H9 (cell line): Measurements from ENCODE around the gene CTF1. TPM values are rescaled to one million over a fixed set of nuclear protein-coding genes. Genes with fewer than 3 reads are reported as not detected.

Experiments
- DNase-seq: peaks from one replicate; pipeline ENCODE4 v3.0.0-alpha.2; 2017
- H2AFZ ChIP-seq: one replicate; pipeline ENCODE4 v1.6.1; 2013; ENCODE audit warnings: mild to moderate bottlenecking, low read length, control low read depth, moderate library complexity
- H2AK5ac ChIP-seq: 2 replicates; pipeline ENCODE4 v1.6.1; 2013; ENCODE audit warnings: low read length, control low read depth, mixed read lengths; ENCODE audit not compliant: insufficient read length
- H2BK120ac ChIP-seq: one replicate; pipeline ENCODE4 v1.6.1; 2013; ENCODE audit warnings: low read depth, mild to moderate bottlenecking, low read length, control low read depth, inconsistent platforms; ENCODE audit not compliant: poor library complexity, severe bottlenecking
- H2BK12ac ChIP-seq: 2 replicates; pipeline ENCODE4 v1.6.1; 2013; ENCODE audit warnings: low read length, control low read depth, mixed read lengths, low read depth; ENCODE audit not compliant: insufficient read length
- H2BK15ac ChIP-seq: 2 replicates; pipeline ENCODE4 v1.6.1; 2013; ENCODE audit warnings: low read depth, low read length, control low read depth
- H2BK20ac ChIP-seq: one replicate; pipeline ENCODE4 v1.6.1; 2013; ENCODE audit warnings: low read depth, mild to moderate bottlenecking, low read length, control low read depth, inconsistent platforms; ENCODE audit not compliant: poor library complexity, severe bottlenecking
- H2BK5ac ChIP-seq: 2 replicates; pipeline ENCODE4 v1.6.1; 2013; ENCODE audit warnings: low read length, control low read depth, mixed read lengths; ENCODE audit not compliant: insufficient read length
- H3K14ac ChIP-seq: 2 replicates; pipeline ENCODE4 v1.6.1; 2013; ENCODE audit warnings: low read length, control low read depth; ENCODE audit not compliant: insufficient read depth
- H3K18ac ChIP-seq: 2 replicates; pipeline ENCODE4 v1.6.1; 2013; ENCODE audit warnings: low read depth, mild to moderate bottlenecking, mixed read lengths, low read length, control low read depth; ENCODE audit not compliant: insufficient read length
- H3K23ac ChIP-seq: 2 replicates; pipeline ENCODE4 v1.6.1; 2013; ENCODE audit warnings: low read length, control low read depth, mixed read lengths, low read depth; ENCODE audit not compliant: insufficient read length
- H3K23me2 ChIP-seq: 2 replicates; pipeline ENCODE4 v1.6.1; 2013; ENCODE audit warnings: low read depth, mild to moderate bottlenecking, mixed read lengths, low read length, control low read depth; ENCODE audit not compliant: insufficient read length, poor library complexity, severe bottlenecking
- H3K27ac ChIP-seq: 2 replicates; pipeline ENCODE4 v1.5.1; 2013; ENCODE audit warnings: low read length, control low read depth, mixed read lengths, low read depth; ENCODE audit not compliant: insufficient read length
- H3K27me3 ChIP-seq: 2 replicates; pipeline ENCODE4 v1.6.1; 2013; ENCODE audit warnings: low read length, control low read depth, inconsistent platforms; ENCODE audit not compliant: insufficient read depth
- H3K4ac ChIP-seq: 2 replicates; pipeline ENCODE4 v1.6.1; 2013; ENCODE audit warnings: low read depth, mild to moderate bottlenecking, control low read depth, inconsistent platforms, low read length, moderate library complexity
- H3K4me1 ChIP-seq: 2 replicates; pipeline ENCODE4 v1.6.1; 2013; ENCODE audit warnings: low read length, control low read depth, inconsistent platforms; ENCODE audit not compliant: insufficient read depth
- H3K4me2 ChIP-seq: 2 replicates; pipeline ENCODE4 v1.6.1; 2013; ENCODE audit warnings: low read length, control low read depth, mixed read lengths; ENCODE audit not compliant: insufficient read length, insufficient read depth
- H3K56ac ChIP-seq: 2 replicates; pipeline ENCODE4 v1.6.1; 2013; ENCODE audit warnings: low read depth, mild to moderate bottlenecking, mixed read lengths, low read length, control low read depth; ENCODE audit not compliant: insufficient read length
- H3K79me1 ChIP-seq: 2 replicates; pipeline ENCODE4 v1.6.1; 2013; ENCODE audit warnings: low read depth, mild to moderate bottlenecking, moderate library complexity, low read length, control low read depth, inconsistent platforms; ENCODE audit not compliant: insufficient read depth, poor library complexity, severe bottlenecking
- H3K79me2 ChIP-seq: 2 replicates; pipeline ENCODE4 v1.6.1; 2013; ENCODE audit warnings: low read length, control low read depth, inconsistent platforms; ENCODE audit not compliant: insufficient read depth
- H3K9ac ChIP-seq: 2 replicates; pipeline ENCODE4 v1.6.1; 2013; ENCODE audit warnings: low read length, control low read depth, mixed read lengths; ENCODE audit not compliant: insufficient read length; ENCODE audit errors: extremely low read depth
- H3K9me3 ChIP-seq: one replicate; pipeline ENCODE4 v1.6.1; 2013; ENCODE audit warnings: low read depth, low read length, inconsistent platforms; ENCODE audit not compliant: control insufficient read depth
- H3T11ph ChIP-seq: one replicate; pipeline ENCODE4 v1.6.1; 2013; ENCODE audit warnings: mild to moderate bottlenecking, low read length, control low read depth, inconsistent platforms
- H4K20me1 ChIP-seq: one replicate; pipeline ENCODE4 v1.6.1; 2013; ENCODE audit not compliant: control insufficient read depth, insufficient read length, insufficient read depth
- H4K5ac ChIP-seq: 2 replicates; pipeline ENCODE4 v1.6.1; 2013; ENCODE audit warnings: low read depth, mild to moderate bottlenecking, mixed read lengths, low read length, control low read depth; ENCODE audit not compliant: insufficient read length
- H4K8ac ChIP-seq: replicated peaks from 2 replicates; pipeline ENCODE4 v1.6.1; 2013; ENCODE audit warnings: low read length, control low read depth, mixed read lengths, low read depth; ENCODE audit not compliant: insufficient read length
- H4K91ac ChIP-seq: 2 replicates; pipeline ENCODE4 v1.6.1; 2013; ENCODE audit warnings: low read depth, mild to moderate bottlenecking, moderate library complexity, mixed read lengths, low read length, control low read depth; ENCODE audit not compliant: insufficient read length
- H3K27ac Mint-ChIP-seq, 3 experiments: 2 replicates in 2 of 3; 3 replicates in 1 of 3; pipeline ENCODE4 v1.8.0; 2020 to 2021; ENCODE audit warnings: mixed read lengths in 3 of 3, mild to moderate bottlenecking in 1 of 3, moderate library complexity in 1 of 3
- H3K27me3 Mint-ChIP-seq: 2 replicates; pipeline ENCODE4 v1.8.0; 2021; ENCODE audit warnings: low read depth, mild to moderate bottlenecking, moderate library complexity, mixed read lengths
- H3K36me3 Mint-ChIP-seq, 3 experiments: 2 replicates in 2 of 3; 3 replicates in 1 of 3; pipeline ENCODE4 v1.8.0; 2020 to 2021; ENCODE audit warnings: low read depth in 3 of 3, mixed read lengths in 3 of 3; ENCODE audit not compliant: insufficient read depth in 1 of 3
- H3K4me1 Mint-ChIP-seq, 2 experiments: 2 replicates each; pipeline ENCODE4 v1.8.0; 2020; ENCODE audit warnings: mixed read lengths in 2 of 2
- H3K4me3 Mint-ChIP-seq, 2 experiments: 2 replicates in 1 of 2; 3 replicates in 1 of 2; pipeline ENCODE4 v1.8.0; 2020 to 2021; ENCODE audit warnings: mild to moderate bottlenecking in 2 of 2, mixed read lengths in 2 of 2, moderate library complexity in 1 of 2
- H3K9me3 Mint-ChIP-seq, 2 experiments: 2 replicates in 1 of 2; 3 replicates in 1 of 2; pipeline ENCODE4 v1.8.0; 2020; ENCODE audit warnings: mild to moderate bottlenecking in 2 of 2, mixed read lengths in 2 of 2, moderate library complexity in 1 of 2
- CTCF ChIP-seq: fragments of 200-600 bp; sonication (generic); conservative IDR thresholded peaks from 3 replicates; pipeline ENCODE4 v1.8.0; 2021; ENCODE audit warnings: antibody characterized with exemption, mild to moderate bottlenecking
- WGBS: extraction: QIAGEN DNeasy Blood & Tissue Kit; methylation state at CpG from one replicate; pipeline ENCODE4 v1.1.7; 2013; ENCODE audit warnings: missing lambda C conversion rate, low lambda C conversion rate, mixed read lengths; ENCODE audit not compliant: insufficient read length; ENCODE audit errors: extremely low coverage; 5-methylcytosine and 5-hydroxymethylcytosine counted together
- total RNA-seq: library from RNA; stranded (reverse); gene quantifications from 2 replicates; pipeline ENCODE4 v1.2.1, GENCODE V29; 2021

Gene CTF1
- total RNA-seq, 1 experiment from 2014 or later: 0.72 TPM

GRCh38 chr16:30921748-30922419 lies 25.5 kb downstream of the CTF1 start:
- Histone ChIP-seq H2AK5ac (no peak overlapping the region), H4K5ac (no peak overlapping the region), H2AFZ (no peak overlapping the region), H3K18ac (no peak overlapping the region), H3K79me2 (no peaks in the 10 kb centered on the region), H4K91ac (no peak overlapping the region), H4K8ac (no peak overlapping the region), H3K23me2 (peaks cover 10% of the 10 kb centered on the region), H3K4me2 (peak overlapping the region; percentile 58), H3K23ac (no peak overlapping the region), H3K27ac (no peak overlapping the region), H2BK12ac (no peak overlapping the region), H3K4me1 (no peaks in the 10 kb centered on the region), H2BK5ac (no peak overlapping the region), H3K9ac (peak overlapping the region; percentile 35), H3K27me3 (no peaks in the 10 kb centered on the region), H3T11ph (no peak overlapping the region), H3K56ac (no peak overlapping the region), H2BK15ac (no peak overlapping the region), H4K20me1 (no peaks in the 10 kb centered on the region), H2BK20ac (no peak overlapping the region), H3K9me3 (no peaks in the 10 kb centered on the region), H2BK120ac (no peak overlapping the region), H3K4ac (no peak overlapping the region), H3K14ac (no peak overlapping the region), H3K79me1 (no peaks in the 10 kb centered on the region)
- no CpG with 5 or more reads among the region's 37 CpGs for WGBS
- Mint-ChIP-seq H3K36me3 (peaks cover 12 to 15% (median 12%) of the 10 kb centered on the region in 3 experiments), H3K27me3 (no peaks in the 10 kb centered on the region), H3K4me3 (peak overlapping the region; percentile 93 to 100), H3K4me1 (peaks cover 12 to 19% of the 10 kb centered on the region in 2 experiments), H3K27ac (peak overlapping the region; percentile 93 to 100 (median 98)), H3K9me3 (no peaks in the 10 kb centered on the region; a peak in 1 of 5 replicates)
- peak; percentile 95 for TF ChIP-seq CTCF
- DNase-seq: peak; percentile 95
